Ramos (cell line): ENCODE data around the gene KRTAP4-9.
"Not testable (repeated sequence)": the region's sequence is repeated elsewhere in the genome, so short reads cannot be mapped to it uniquely, and the experiment has no call there.

Experiments used
- in situ Hi-C: fragments of 300-500 bp; cut with MboI; formaldehyde crosslinking; loops from one replicate; pipeline ENCODE4 v1.14.3; 2022; ENCODE audit warnings: low sequenced_read_pairs; ENCODE audit not compliant: unreplicated experiment

KRTAP4-9 gene

GRCh38 chr17:41123991-41124371 is 18.8 kb downstream of the KRTAP4-9 start, which contains the start of gene KRTAP4-12:
Gene KRTAP4-12, minus strand, starts transcription at chr17:41124182. Its CDS starts 60 bp downstream, at chr17:41124122.
- in situ Hi-C loops: not testable (repeated sequence)

DNA sequence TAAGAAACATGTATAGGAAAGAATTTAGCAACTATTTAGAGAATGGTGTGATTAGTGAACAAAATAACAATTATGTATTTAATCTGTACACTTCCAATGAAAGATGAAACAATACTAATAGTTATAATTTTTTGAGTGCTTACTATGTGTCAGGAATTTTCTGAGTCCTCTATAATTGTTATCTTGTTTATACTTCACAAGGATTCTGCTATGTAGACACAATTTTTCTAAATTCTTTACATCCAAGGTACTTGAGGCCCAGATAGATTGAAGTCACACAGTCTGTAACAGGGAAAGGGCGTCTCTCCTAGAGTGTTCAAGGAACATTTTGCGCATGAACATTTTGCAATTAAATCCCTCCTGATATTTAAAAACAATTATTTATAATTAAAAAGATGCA is 19.9 kb downstream of the KRTAP4-9 start:
- in situ Hi-C loops: no loop called here

- in situ Hi-C loops: no loop called here
These were observed 21.2 kb downstream of the KRTAP4-9 start for GRCh38 chr17:41126412-41126811.

- in situ Hi-C loops: no loop called here
These were observed 22.2 kb downstream of the KRTAP4-9 start for GRCh38 chr17:41127371-41127770.

- in situ Hi-C loops: no loop called here
These were observed 26.8 kb downstream of the KRTAP4-9 start for GRCh38 chr17:41131979-41132378.

- in situ Hi-C loops: no loop called here
These were observed 28.9 kb downstream of the KRTAP4-9 start for GRCh38 chr17:41133880-41134735.

DNA sequence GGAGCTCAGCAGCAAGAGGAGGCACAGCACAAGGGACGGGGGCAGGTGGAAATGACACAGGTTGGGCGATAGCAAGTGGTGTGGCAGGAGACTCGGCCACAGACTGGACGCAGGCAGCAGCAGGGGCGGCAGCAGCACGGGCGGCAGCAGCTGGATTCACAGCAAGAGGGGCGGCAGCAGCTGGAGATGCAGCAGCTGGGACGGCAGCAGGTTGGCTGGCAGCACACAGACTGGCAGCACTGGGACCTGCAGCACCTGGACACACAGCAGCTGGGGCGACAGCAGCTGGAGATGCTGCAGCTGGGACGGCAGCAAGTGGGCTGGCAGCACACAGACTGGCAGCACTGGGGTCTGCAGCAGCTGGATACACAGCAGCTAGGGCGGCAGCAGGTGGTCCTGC is 34.7 kb downstream of the KRTAP4-9 start:
- in situ Hi-C loops: not testable (repeated sequence)

GRCh38 chr17:41140360-41141131 is 35.4 kb downstream of the KRTAP4-9 start, which contains the start of gene KRTAP4-6:
Gene KRTAP4-6, minus strand, starts transcription at chr17:41140544. Its CDS starts 57 bp downstream, at chr17:41140487.
- in situ Hi-C loops: no loop called here

DNA sequence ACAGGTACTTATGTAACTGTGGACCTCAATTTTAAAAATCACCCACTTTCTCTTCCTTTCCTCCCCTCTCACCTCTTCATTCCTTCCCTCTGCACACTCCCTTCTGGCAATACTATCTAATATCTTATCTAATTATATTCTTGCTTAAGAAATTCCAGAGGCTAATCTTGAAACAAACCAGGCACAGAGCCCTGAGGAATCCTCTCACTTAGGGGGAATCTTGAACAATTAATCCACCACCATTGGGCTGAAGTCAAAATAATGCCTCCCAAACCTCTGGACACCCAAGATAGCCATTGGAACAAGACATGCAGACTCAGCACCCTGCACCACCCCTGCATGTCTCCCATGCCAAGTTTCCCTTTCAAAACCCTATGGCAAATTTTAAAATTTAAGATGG is 36.2 kb downstream of the KRTAP4-9 start:
- in situ Hi-C loops: no loop called here

DNA sequence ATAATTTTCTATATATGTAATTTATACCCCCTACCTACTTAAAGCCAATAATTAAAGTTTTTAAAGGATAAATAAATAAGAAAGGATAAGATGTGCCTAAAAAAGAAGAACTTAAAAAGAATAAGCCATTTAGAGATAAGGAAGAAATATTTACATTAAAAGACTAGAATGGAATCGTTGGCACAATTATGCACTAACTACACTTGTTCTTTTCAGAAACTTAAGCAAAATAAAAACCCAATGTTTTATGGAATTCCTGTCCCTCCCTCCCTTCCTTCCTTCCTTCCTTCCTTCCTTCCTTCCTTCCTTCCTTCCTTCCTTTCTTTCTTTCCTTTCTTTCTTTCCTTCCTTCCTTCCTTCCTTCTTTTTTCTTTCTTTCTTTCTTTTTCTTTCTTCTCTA is 39.7 kb downstream of the KRTAP4-9 start:
- in situ Hi-C loops: no loop called here

DNA sequence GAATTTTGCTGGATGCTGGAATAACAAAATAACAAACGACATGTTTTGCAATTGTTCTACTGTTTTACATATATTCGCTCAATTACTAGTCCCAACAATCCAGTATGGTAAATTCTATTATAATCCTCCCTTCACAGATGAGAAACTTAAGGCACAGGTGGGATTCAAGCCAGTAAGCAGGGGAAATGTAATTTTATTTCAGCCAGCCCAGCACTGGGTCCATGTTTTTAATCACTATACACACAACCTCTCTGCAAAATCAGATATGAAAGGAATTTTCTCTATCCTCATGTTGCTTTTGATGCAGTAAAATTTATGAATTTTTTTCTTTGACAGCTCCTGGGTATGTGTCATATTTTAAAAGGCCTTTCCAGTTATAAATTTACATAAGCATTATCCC is 40.1 kb downstream of the KRTAP4-9 start:
- in situ Hi-C loops: no loop called here

GRCh38 chr17:41147531-41148204 is 42.5 kb downstream of the KRTAP4-9 start:
- in situ Hi-C loops: no loop called here

GRCh38 chr17:41148971-41149651 is 43.9 kb downstream of the KRTAP4-9 start:
- in situ Hi-C loops: not testable (repeated sequence)

GRCh38 chr17:41149652-41149985 is 44.4 kb downstream of the KRTAP4-9 start, which contains the start of gene KRTAP4-5:
Gene KRTAP4-5, minus strand, starts transcription at chr17:41149825. Its CDS starts 58 bp downstream, at chr17:41149767.
- in situ Hi-C loops: no loop called here

DNA sequence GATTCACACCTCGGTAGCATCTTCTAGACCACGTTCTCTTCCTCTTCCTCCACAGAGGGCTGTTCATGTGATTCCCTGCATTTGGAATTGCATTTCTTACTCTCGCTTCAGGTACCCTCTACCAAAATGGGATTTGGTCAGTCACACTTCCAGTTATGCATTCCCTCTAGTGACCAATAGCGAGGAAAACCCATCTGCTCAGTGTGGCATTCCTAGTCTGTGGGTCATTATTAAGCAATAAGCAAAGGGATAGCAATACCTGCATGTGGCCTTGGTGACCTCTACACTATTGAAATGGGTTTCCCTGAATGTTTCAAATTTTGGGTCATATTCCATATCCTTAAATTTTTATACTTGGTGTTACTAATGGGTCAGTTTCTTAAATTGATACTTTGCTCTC is 44.8 kb downstream of the KRTAP4-9 start:
- in situ Hi-C loops: no loop called here

- in situ Hi-C loops: no loop called here
These were observed 46.3 kb downstream of the KRTAP4-9 start for GRCh38 chr17:41151525-41151924.

- in situ Hi-C loops: no loop called here
These were observed 48.7 kb downstream of the KRTAP4-9 start for GRCh38 chr17:41153856-41154255.
